Skeletal muscle tissue (tissue), 4 donors: ENCODE results near the gene MIGA1. TPM values are rescaled to one million over a fixed set of nuclear protein-coding genes. Genes with fewer than 3 reads are reported as not detected.
"Not testable (repeated sequence)": the region's sequence is repeated elsewhere in the genome, so short reads cannot be mapped to it uniquely, and the experiment has no call there.

Experiments used
- H3K27ac ChIP-seq: one replicate; pipeline ENCODE4 v1.7.0; 2013; ENCODE audit warnings: mild to moderate bottlenecking, low read depth, low read length, inconsistent platforms
- H3K27me3 ChIP-seq, 3 donors: one replicate each; pipeline ENCODE4 v1.7.0; 2013; ENCODE audit warnings: low read length in 3 of 3; ENCODE audit not compliant: control insufficient read depth in 3 of 3, insufficient read depth in 3 of 3
- H3K36me3 ChIP-seq, 3 donors: one replicate each; pipeline ENCODE4 v1.7.0; 2013; ENCODE audit warnings: low read length in 3 of 3; ENCODE audit not compliant: control insufficient read depth in 3 of 3, insufficient read depth in 3 of 3
- H3K4me1 ChIP-seq, 3 donors: one replicate each; pipeline ENCODE4 v1.7.0; 2013; ENCODE audit warnings: low read length in 3 of 3, mild to moderate bottlenecking in 3 of 3; ENCODE audit not compliant: control insufficient read depth in 3 of 3, insufficient read depth in 3 of 3
- H3K4me3 ChIP-seq, 3 donors: one replicate each; pipeline ENCODE4 v1.7.0; 2013; ENCODE audit warnings: low read length in 3 of 3
- H3K9ac ChIP-seq, 3 donors: one replicate each; pipeline ENCODE4 v1.7.0; 2013; ENCODE audit warnings: low read length in 3 of 3, mild to moderate bottlenecking in 3 of 3, moderate library complexity in 2 of 3, low read depth in 1 of 3
- H3K9me3 ChIP-seq, 3 donors: one replicate each; pipeline ENCODE4 v1.7.0; 2013; ENCODE audit warnings: low read length in 3 of 3; ENCODE audit not compliant: control insufficient read depth in 3 of 3
- total RNA-seq: library from RNA; depleted of rRNA; stranded (reverse); fragments of >200 nt; gene quantifications from one replicate; pipeline ENCODE4 v1.2.3, GENCODE V29; 2014
- donor health status: Osteomylitis.

MIGA1 gene
- total RNA-seq, 1 donor from 2014 or later = 19.8 TPM

DNA sequence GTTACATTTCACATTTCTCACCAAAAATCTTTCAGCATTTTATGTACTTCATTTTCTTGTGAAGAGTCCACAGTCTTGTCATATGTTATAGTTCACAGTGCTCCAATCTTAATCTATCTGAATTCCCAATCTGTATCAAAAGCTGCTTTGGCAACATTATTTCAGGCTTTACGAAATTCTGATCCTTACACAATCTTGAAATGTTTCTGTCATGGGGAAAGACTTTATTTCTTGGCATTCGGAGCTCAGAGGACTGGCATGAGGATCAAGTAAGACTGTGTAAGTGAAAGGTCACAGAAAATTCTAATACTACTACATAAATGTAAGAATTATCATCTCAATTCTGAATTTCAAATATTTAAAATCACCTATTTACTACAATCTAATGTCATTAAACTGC lies 21.8 kb upstream of the MIGA1 start:
- Histone ChIP-seq H3K36me3 (no peaks in the 10 kb centered on the region), H3K4me1 (peaks cover 5 to 14% (median 9%) of the 10 kb centered on the region in 3 donors), H3K27me3 (no peaks in the 10 kb centered on the region), H3K9ac (peak overlapping the region in 2 of 3 donors; percentile 47 to 54), H3K4me3 (no peak overlapping the region), H3K9me3 (no peaks in the 10 kb centered on the region), H3K27ac (no peak overlapping the region)

DNA sequence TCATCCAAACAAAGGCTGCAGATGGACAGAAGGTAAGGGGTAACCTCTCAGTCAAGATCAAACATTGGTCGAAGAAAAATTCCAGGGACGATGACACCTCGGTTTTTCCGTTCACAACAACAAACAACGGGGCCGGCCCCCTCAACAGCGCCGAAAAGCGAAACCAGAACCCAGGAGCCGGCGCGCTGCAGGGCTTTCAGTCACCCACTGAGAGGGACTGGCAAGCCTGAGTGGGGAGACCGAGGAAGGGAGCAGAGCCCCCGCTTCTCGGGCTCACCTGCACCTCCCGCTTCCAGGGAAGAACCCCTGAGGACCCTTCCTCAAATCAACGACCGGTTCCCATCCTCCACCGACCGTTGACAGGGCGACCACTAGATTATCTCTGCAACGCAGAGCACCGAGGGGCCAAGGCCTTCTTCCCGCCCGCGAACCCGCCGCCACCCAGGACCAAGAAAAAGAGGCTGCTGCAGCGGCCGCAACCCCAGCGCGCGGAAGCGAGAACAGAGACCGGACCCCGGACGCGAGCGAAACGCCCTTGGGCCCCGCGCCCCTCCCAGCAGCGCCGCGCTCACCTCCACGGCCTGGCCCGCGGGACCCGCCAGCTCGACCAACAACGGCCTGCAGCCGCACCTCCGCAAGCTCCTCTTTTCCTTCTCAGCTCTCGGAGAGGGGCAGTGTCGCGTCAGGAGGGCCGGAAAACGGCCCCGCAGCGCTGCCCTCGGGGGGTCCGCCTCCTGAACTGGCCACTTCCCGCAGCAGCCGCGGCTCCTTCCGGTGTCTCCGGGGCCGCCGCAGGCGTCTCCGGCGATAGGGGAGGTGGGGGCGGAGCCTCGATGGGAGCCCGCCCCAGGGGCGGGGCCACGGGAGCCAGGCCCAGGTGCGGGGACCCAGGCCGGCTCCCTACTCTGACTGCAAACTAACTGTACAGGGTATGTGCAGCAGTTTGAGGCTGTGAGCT lies 20.1 kb upstream of the MIGA1 start, which contains the start of gene USP33:
Gene USP33, minus strand, starts transcription at position 782 of the 958 bp plus-strand sequence. CDS start 18,155 bp downstream, outside the sequence.
- Histone ChIP-seq H3K9ac (peak within 1 kb of the TSS; percentile 90 to 95 (median 92)), H3K27ac (peak within 1 kb of the TSS; percentile 80), H3K9me3 (no peaks in the 10 kb centered on the region), H3K27me3 (no peaks in the 10 kb centered on the region), H3K4me3 (peak within 1 kb of the TSS; percentile 92 to 96 (median 96)), H3K36me3 (no peaks in the 10 kb centered on the region), H3K4me1 (peaks cover 5 to 14% (median 9%) of the 10 kb centered on the region in 3 donors)

DNA sequence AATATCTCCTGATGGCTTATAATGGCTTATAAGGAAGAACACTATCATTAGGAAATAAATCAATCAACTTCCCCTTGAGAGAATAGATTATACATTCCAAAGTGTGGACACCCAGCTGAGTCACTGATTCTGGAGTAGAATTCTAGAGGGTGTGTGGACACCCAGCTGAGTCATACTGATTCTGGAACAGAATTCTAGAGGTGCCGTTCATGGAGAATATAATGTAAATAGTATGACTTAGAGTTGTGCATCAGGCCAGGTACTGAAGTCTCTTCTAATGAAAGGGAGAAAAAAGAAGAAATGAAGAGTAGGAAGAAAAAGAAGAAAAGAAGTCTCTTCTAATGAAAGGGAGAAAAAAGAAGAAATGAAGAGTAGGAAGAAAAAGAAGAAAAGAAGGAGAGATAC lies 17.4 kb upstream of the MIGA1 start:
- Histone ChIP-seq H3K9me3 (no peaks in the 10 kb centered on the region), H3K27me3 (no peaks in the 10 kb centered on the region), H3K9ac (no peak overlapping the region), H3K36me3 (no peaks in the 10 kb centered on the region), H3K4me3 (no peak overlapping the region), H3K4me1 (peaks cover 0 to 8% (median 3%) of the 10 kb centered on the region in 3 donors), H3K27ac (no peak overlapping the region)

DNA sequence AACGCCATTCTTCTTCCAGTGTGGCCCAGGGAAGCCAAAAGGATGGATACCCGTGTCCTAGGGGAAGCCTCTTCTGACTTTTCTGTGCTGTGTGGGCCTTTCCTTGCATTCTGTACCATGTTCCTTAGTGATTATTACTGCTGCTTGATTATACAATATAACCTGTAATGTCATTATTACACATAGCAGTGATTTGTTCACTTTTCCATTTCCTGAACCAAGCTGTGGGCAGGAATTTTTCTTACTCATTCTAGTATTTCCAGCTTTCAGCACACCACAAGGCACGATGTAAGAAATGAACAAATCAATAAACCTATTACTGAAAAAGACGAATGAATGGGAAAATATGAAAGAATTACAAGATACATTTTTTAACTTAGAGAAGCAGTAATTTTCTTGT lies 11.4 kb upstream of the MIGA1 start:
- Histone ChIP-seq H3K27me3 (no peaks in the 10 kb centered on the region), H3K4me3 (no peak overlapping the region), H3K9me3 (no peaks in the 10 kb centered on the region), H3K9ac (no peak overlapping the region), H3K27ac (no peak overlapping the region), H3K36me3 (no peaks in the 10 kb centered on the region), H3K4me1 (no peaks in the 10 kb centered on the region)

DNA sequence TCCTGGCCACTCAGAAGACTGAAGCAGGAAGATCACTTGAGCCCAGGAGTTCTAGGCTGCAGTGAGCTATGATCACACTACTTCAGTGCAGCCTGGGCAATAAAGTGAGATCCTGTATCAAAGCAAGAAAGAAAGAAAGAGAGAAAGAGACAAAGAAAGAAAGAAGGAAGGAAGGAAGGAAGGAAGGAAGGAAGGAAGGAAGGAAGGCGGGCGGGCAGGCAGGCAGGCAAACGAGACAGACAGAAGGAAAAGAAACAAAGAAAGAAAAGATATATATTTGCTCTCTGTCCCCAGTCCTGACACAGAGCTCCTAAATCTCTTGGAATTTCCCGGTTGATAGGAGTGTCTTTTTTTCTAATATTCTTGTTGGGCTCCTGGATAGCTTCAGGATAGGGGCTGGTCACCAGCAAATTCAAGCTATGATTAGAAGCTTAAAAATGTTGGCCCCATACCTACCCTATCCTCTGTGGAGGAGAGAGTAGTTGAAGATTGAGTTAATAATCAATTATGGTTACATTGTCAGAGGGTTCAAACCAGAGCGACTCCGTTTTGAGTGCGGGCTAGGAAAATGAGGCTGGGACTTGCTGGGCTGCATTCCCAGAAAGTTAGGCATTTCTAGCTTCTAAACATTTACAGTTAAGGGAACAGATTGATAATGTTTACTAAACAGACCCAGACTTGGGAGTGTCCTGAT lies 3.3 kb upstream of the MIGA1 start:
- no peak overlapping the region for H3K4me3 ChIP-seq
- peaks cover 0 to 4% (median 0%) of the 10 kb centered on the region in 3 donors for H3K4me1 ChIP-seq
- no peaks in the 10 kb centered on the region for H3K36me3 ChIP-seq
- H3K9ac ChIP-seq = no peak overlapping the region
- H3K27ac ChIP-seq = no peak overlapping the region
- no peaks in the 10 kb centered on the region for H3K9me3 ChIP-seq
- H3K27me3 ChIP-seq = no peaks in the 10 kb centered on the region

DNA sequence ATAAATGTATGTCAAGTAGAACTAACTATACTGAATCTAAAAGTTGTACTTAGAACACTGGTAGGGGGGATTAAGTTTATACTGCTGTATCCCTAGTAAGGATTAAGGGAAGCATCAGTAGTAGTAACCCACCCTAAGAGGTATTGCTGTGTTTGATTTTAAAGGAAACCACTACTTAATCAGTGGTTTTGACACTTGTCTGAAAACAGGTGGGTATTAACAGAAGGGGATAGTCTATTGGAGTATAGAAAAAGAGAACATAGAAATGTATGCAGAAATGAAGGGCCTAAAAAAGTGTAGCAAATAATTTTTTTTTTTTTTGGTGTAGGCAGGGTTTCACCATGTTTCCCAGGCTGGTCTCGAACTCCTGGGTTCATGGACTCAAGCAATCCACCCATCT lies 2.2 kb downstream of the MIGA1 start:
- H3K4me1 ChIP-seq = peaks cover 0 to 4% (median 0%) of the 10 kb centered on the region in 3 donors
- no peaks in the 10 kb centered on the region for H3K27me3 ChIP-seq
- H3K9me3 ChIP-seq = no peaks in the 10 kb centered on the region
- H3K36me3 ChIP-seq = peaks cover 2 to 14% (median 5%) of the 10 kb centered on the region in 3 donors
- H3K9ac ChIP-seq = no peak overlapping the region
- H3K4me3 ChIP-seq = no peak overlapping the region
- no peak overlapping the region for H3K27ac ChIP-seq

DNA sequence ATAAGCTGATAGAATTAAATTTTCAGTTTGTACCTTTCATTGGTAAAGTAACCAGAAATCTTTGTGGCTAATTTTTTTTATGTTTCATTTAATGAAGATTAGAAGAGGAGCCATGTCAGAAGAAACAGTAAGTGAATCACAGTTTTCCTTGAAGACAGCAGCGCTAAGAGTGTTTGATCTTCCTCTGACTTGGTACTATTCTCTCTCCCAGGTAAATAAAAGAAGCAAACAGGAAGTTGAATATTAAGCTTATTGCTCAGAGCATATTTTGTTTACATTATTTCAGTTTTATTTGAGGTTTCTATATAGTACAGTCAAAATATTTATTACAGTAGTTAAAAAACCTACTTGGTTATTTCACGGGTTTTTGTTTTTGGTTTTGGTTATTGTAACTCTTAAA lies 3.7 kb downstream of the MIGA1 start:
- Histone ChIP-seq H3K27me3 (no peaks in the 10 kb centered on the region), H3K9me3 (no peaks in the 10 kb centered on the region), H3K27ac (no peak overlapping the region), H3K4me1 (peaks cover 0 to 4% (median 0%) of the 10 kb centered on the region in 3 donors), H3K9ac (no peak overlapping the region), H3K36me3 (peaks cover 3 to 19% (median 6%) of the 10 kb centered on the region in 3 donors), H3K4me3 (no peak overlapping the region)

DNA sequence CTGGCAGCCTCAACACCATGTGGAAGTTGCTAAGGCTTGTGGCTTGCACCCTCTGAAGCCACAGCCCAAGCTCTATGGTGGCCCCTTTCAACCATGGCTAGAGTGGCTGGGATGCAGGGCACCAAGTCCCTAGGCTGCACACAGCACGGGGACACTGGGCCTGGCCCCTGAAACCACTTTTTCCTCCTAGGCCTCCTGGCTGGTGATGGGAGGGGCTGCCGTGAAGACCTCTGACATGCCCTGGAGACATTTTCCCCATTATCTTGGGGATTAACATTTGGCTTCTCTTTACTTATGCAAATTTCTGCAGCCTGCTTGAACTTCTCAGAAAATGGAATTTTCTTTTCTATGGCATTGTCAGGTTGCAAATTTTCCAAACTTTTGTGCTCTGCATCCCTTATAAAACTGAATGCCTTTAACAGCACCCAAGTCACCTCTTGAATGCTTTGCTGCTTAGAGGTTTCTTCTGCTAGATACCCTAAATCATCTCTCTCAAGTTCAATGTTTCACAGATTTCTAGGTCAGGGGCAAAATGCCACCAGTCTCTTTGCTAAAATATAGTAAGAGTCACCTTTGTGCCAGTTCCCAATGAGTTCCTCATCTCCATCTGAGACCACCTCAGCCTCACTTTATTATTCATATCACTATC lies 6.8 kb downstream of the MIGA1 start:
- H3K4me3 ChIP-seq, H3K27ac ChIP-seq, H3K9ac ChIP-seq, H3K4me1 ChIP-seq, H3K9me3 ChIP-seq, H3K27me3 ChIP-seq: not testable (repeated sequence)
- H3K36me3 ChIP-seq = peaks cover 10 to 19% (median 15%) of the 10 kb centered on the region in 3 donors

DNA sequence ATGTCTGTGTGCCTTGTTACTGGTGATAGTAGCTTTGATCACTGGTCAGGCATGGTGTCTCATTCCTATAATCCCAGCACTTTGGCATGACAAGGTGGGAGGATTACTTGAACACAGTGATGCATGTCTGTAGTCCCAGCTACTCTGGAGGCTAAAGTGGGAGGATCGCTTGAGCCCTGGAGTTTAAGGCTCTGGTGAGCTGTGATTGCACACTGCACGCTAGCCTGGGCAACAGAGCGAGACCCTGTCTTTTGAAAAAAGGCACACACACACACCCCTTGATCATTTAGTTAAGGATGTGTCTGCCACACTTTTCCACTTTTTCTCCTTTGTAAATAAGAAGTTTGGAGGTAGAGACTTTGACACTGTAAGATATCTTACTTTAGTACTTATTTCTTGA lies 15.1 kb downstream of the MIGA1 start:
- Histone ChIP-seq H3K27me3 (no peaks in the 10 kb centered on the region), H3K27ac (no peak overlapping the region), H3K36me3 (peaks cover 1 to 3% (median 2%) of the 10 kb centered on the region in 3 donors), H3K4me3 (no peak overlapping the region), H3K9me3 (no peaks in the 10 kb centered on the region), H3K4me1 (no peaks in the 10 kb centered on the region), H3K9ac (no peak overlapping the region)
